ENCODE results near the gene GPC6.

DNA sequence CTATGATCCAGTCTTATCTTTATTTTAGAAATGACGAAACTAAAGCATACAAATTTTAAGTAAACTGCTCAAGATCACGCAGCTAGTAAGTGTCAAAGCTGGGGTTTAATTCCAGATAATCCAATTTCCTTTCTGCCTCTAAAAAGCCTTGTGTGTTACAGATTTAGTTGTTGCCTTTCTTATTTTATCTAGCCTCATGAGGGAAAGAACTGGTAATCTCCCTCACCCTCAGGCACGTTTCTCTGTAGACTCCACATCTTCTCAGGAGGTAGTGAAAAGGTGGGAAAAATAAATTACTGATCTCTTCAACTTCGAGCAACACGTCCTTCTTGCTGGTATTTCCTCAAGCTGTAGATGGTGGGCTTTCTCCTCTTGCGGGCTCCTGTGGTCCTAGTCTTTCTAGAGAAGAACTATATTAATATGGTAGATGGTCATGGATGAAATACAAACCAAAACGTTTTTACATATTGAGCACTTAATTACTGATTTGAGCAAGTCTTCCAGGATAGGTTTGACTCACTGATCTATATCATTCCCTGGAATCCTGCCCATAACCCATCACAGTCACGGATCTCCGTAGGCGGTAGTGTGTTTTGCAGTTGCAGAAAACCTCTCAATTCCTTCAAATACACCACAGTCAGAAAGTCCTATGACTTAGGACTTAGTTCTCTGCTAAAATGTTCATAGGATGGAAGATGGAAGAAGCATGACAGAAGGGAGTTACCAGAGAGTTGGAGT lies 733.4 kb downstream of the GPC6 start:
- no peak for TF ChIP-seq POLR2A (IDR thresholded peaks at IDR 0.05)
- TF ChIP-seq CTCF (IDR thresholded peaks at IDR 0.05 in 8 of 11, conservative IDR thresholded peaks at IDR 0.05 in 3 of 11): no peak
